Endothelial cell (in vitro differentiated cells): Measurements from ENCODE around the gene MAGI1. TPM values are rescaled to one million over a fixed set of nuclear protein-coding genes. Genes with fewer than 3 reads are reported as not detected.
A peak's percentile ranks its signal among the peaks of the same experiment; 100 is the strongest.

Experiments used
- DNase-seq: peaks from one replicate; pipeline ENCODE4 v3.0.0; 2021; ENCODE audit warnings: low spot score
- H3K27ac Mint-ChIP-seq: one replicate; pipeline ENCODE4 v1.8.0; 2021; ENCODE audit warnings: mixed read lengths, inconsistent platforms; ENCODE audit not compliant: unreplicated experiment
- H3K27me3 Mint-ChIP-seq: one replicate; pipeline ENCODE4 v1.8.0; 2021; ENCODE audit warnings: mild to moderate bottlenecking, moderate library complexity, mixed read lengths, inconsistent platforms; ENCODE audit not compliant: unreplicated experiment
- H3K36me3 Mint-ChIP-seq: one replicate; pipeline ENCODE4 v1.8.0; 2021; ENCODE audit warnings: mild to moderate bottlenecking, low read depth, mixed read lengths, inconsistent platforms; ENCODE audit not compliant: unreplicated experiment
- H3K4me1 Mint-ChIP-seq: one replicate; pipeline ENCODE4 v1.8.0; 2021; ENCODE audit warnings: mild to moderate bottlenecking, mixed read lengths, inconsistent platforms; ENCODE audit not compliant: unreplicated experiment
- H3K4me3 Mint-ChIP-seq: one replicate; pipeline ENCODE4 v1.8.0; 2021; ENCODE audit warnings: mild to moderate bottlenecking, mixed read lengths, inconsistent platforms; ENCODE audit not compliant: unreplicated experiment
- H3K9me3 Mint-ChIP-seq: one replicate; pipeline ENCODE4 v1.8.0; 2021; ENCODE audit warnings: mixed read lengths, inconsistent platforms; ENCODE audit not compliant: unreplicated experiment
- total RNA-seq: library from RNA; stranded (reverse); fragmentation: NEBNext Ultra II Directional; extraction: Animal tissue kit (Norgen Biotek cat#: 25700); gene quantifications from one replicate; pipeline ENCODE4 v1.2.1, GENCODE V29; 2021; ENCODE audit not compliant: unreplicated experiment
- TF ChIP-seq, protein P1 (sequence below): fragments of 200-600 bp; sonication (generic); IDR thresholded peaks from one replicate; pipeline ENCODE4 v1.5.0; 2021; ENCODE audit warnings: antibody characterized with exemption; ENCODE audit not compliant: unreplicated experiment

The MAGI1 gene
- total RNA-seq, 1 donor from 2014 or later = 33.8 TPM

GRCh38 chr3:65408531-65409175, 630.1 kb downstream of the MAGI1 start:
- no peaks in the 10 kb centered on the region for H3K9me3 Mint-ChIP-seq
- no peaks in the 10 kb centered on the region for H3K36me3 Mint-ChIP-seq
- no peak for DNase-seq
- peak overlapping the region; percentile 58 for H3K27ac Mint-ChIP-seq
- TF ChIP-seq, protein P1, sequence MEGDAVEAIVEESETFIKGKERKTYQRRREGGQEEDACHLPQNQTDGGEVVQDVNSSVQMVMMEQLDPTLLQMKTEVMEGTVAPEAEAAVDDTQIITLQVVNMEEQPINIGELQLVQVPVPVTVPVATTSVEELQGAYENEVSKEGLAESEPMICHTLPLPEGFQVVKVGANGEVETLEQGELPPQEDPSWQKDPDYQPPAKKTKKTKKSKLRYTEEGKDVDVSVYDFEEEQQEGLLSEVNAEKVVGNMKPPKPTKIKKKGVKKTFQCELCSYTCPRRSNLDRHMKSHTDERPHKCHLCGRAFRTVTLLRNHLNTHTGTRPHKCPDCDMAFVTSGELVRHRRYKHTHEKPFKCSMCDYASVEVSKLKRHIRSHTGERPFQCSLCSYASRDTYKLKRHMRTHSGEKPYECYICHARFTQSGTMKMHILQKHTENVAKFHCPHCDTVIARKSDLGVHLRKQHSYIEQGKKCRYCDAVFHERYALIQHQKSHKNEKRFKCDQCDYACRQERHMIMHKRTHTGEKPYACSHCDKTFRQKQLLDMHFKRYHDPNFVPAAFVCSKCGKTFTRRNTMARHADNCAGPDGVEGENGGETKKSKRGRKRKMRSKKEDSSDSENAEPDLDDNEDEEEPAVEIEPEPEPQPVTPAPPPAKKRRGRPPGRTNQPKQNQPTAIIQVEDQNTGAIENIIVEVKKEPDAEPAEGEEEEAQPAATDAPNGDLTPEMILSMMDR = no peak
- H3K4me1 Mint-ChIP-seq = peaks cover 48% of the 10 kb centered on the region
- no peak overlapping the region for H3K4me3 Mint-ChIP-seq
- no peaks in the 10 kb centered on the region for H3K27me3 Mint-ChIP-seq

DNA sequence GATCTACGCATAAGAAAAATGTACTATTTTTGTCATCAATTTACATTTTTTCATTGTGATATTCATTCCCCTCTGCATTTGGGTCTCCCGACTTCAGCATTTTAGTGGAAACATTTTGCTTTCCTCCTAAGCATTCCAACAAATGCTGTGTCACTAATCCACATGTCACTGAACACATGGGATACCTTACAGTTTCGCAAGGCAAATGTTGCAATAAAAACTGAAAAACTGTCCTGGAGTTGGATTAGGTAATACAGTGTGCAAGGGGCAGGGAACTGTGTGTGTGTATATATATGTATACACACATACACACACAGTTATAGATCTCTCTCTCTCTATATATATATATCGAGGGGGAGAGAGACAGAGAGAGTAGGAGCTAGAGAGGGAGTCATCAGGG, 632.2 kb downstream of the MAGI1 start:
- no peak for DNase-seq
- Mint-ChIP-seq H3K4me1 (peaks cover 39% of the 10 kb centered on the region), H3K27ac (no peak overlapping the region), H3K27me3 (no peaks in the 10 kb centered on the region), H3K4me3 (no peak overlapping the region), H3K9me3 (no peaks in the 10 kb centered on the region), H3K36me3 (no peaks in the 10 kb centered on the region)
- TF ChIP-seq, protein P1 = no peak

- Mint-ChIP-seq H3K27ac (no peak overlapping the region), H3K4me3 (no peak overlapping the region), H3K9me3 (no peaks in the 10 kb centered on the region), H3K4me1 (peaks cover 23% of the 10 kb centered on the region), H3K36me3 (no peaks in the 10 kb centered on the region), H3K27me3 (no peaks in the 10 kb centered on the region)
- no peak for DNase-seq
- TF ChIP-seq, protein P1 = no peak
These were observed 636.1 kb downstream of the MAGI1 start for GRCh38 chr3:65402597-65402996.

GRCh38 chr3:65401359-65402305, 637.1 kb downstream of the MAGI1 start:
- no peak overlapping the region for H3K27ac Mint-ChIP-seq
- H3K9me3 Mint-ChIP-seq = no peaks in the 10 kb centered on the region
- H3K4me3 Mint-ChIP-seq = no peak overlapping the region
- TF ChIP-seq, protein P1 = no peak
- no peaks in the 10 kb centered on the region for H3K27me3 Mint-ChIP-seq
- no peak for DNase-seq
- H3K4me1 Mint-ChIP-seq = peaks cover 23% of the 10 kb centered on the region
- no peaks in the 10 kb centered on the region for H3K36me3 Mint-ChIP-seq

DNA sequence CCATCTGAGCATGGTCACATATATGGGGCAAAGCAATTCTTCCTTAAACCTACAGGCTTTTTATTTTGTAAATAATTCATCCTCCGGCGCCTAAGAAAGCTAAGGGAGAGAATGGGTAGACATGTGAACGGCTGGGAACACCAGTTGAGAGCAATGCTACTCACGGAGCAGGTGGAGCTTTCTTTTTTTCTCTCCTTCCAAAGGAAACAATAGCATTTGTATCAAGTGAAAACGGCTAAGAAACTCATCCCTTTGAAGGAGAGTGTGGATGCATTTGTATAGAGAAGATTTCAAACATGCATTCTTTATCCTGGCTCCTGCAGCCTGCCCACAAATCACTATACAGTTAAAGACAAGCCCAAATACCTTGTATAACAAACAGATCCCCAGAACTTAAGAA, 637.8 kb downstream of the MAGI1 start:
- DNase-seq = no peak
- Mint-ChIP-seq H3K36me3 (no peaks in the 10 kb centered on the region), H3K4me1 (peaks cover 17% of the 10 kb centered on the region), H3K4me3 (no peak overlapping the region), H3K27ac (no peak overlapping the region), H3K27me3 (no peaks in the 10 kb centered on the region), H3K9me3 (no peaks in the 10 kb centered on the region)
- TF ChIP-seq, protein P1 = no peak
